ENCODE measurements around the gene SAMSN1. TPM values are rescaled to one million over a fixed set of nuclear protein-coding genes. Genes with fewer than 3 reads are reported as not detected.

The SAMSN1 gene
- total RNA-seq, 4 donors from 2014 or later: 0.82 to 1.4 (median 1.4) TPM; not detected in 1

GRCh38 chr21:14587266-14587665 lies 41.2 kb upstream of the SAMSN1 start:
- no peaks in the 10 kb centered on the region for H3K9me3 ChIP-seq
- H3K36me3 ChIP-seq: no peaks in the 10 kb centered on the region
- H3K27me3 ChIP-seq: no peaks in the 10 kb centered on the region
- DNase-seq: no peak
- TF ChIP-seq, protein P1, sequence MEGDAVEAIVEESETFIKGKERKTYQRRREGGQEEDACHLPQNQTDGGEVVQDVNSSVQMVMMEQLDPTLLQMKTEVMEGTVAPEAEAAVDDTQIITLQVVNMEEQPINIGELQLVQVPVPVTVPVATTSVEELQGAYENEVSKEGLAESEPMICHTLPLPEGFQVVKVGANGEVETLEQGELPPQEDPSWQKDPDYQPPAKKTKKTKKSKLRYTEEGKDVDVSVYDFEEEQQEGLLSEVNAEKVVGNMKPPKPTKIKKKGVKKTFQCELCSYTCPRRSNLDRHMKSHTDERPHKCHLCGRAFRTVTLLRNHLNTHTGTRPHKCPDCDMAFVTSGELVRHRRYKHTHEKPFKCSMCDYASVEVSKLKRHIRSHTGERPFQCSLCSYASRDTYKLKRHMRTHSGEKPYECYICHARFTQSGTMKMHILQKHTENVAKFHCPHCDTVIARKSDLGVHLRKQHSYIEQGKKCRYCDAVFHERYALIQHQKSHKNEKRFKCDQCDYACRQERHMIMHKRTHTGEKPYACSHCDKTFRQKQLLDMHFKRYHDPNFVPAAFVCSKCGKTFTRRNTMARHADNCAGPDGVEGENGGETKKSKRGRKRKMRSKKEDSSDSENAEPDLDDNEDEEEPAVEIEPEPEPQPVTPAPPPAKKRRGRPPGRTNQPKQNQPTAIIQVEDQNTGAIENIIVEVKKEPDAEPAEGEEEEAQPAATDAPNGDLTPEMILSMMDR (IDR thresholded peaks at IDR 0.05 in 4 of 5, conservative IDR thresholded peaks at IDR 0.05 in 1 of 5): no peak
- TF ChIP-seq POLR2A (IDR thresholded peaks at IDR 0.05): no peak
- no peak overlapping the region for H3K4me3 ChIP-seq
- intact Hi-C loops (cut with DNase I; ENCODE audit: low total_unique reads) (no loop called here), in situ Hi-C loops (cut with MboI; ENCODE audit: low sequenced_read_pairs in 4 of 4) (no loop called here)
- H3K4me1 ChIP-seq: no peaks in the 10 kb centered on the region
- no peak for ATAC-seq
- H3K27ac ChIP-seq: no peak overlapping the region

GRCh38 chr21:14585122-14585521 lies 39.0 kb upstream of the SAMSN1 start:
- DNase-seq (no peak), ATAC-seq (no peak)
- Histone ChIP-seq H3K9me3 (no peaks in the 10 kb centered on the region), H3K27me3 (no peaks in the 10 kb centered on the region), H3K36me3 (no peaks in the 10 kb centered on the region), H3K4me3 (no peak overlapping the region), H3K4me1 (no peaks in the 10 kb centered on the region), H3K27ac (no peak overlapping the region)
- no peak for TF ChIP-seq POLR2A (IDR thresholded peaks at IDR 0.05)
- TF ChIP-seq, protein P1 (IDR thresholded peaks at IDR 0.05 in 4 of 5, conservative IDR thresholded peaks at IDR 0.05 in 1 of 5): no peak
- in situ Hi-C loops (cut with MboI; ENCODE audit: low sequenced_read_pairs in 4 of 4): no loop called here
- intact Hi-C loops (cut with DNase I; ENCODE audit: low total_unique reads): no loop called here

GRCh38 chr21:14584357-14585095 lies 38.4 kb upstream of the SAMSN1 start:
- intact Hi-C loops (cut with DNase I; ENCODE audit: low total_unique reads): no loop called here
- in situ Hi-C loops (cut with MboI; ENCODE audit: low sequenced_read_pairs in 4 of 4): no loop called here
- Histone ChIP-seq H3K9me3 (no peaks in the 10 kb centered on the region), H3K36me3 (no peaks in the 10 kb centered on the region), H3K27me3 (no peaks in the 10 kb centered on the region), H3K27ac (no peak overlapping the region), H3K4me3 (no peak overlapping the region), H3K4me1 (no peaks in the 10 kb centered on the region)
- TF ChIP-seq, protein P1 (IDR thresholded peaks at IDR 0.05 in 4 of 5, conservative IDR thresholded peaks at IDR 0.05 in 1 of 5): no peak
- TF ChIP-seq POLR2A (IDR thresholded peaks at IDR 0.05): no peak
- DNase-seq (no peak), ATAC-seq (no peak)

DNA sequence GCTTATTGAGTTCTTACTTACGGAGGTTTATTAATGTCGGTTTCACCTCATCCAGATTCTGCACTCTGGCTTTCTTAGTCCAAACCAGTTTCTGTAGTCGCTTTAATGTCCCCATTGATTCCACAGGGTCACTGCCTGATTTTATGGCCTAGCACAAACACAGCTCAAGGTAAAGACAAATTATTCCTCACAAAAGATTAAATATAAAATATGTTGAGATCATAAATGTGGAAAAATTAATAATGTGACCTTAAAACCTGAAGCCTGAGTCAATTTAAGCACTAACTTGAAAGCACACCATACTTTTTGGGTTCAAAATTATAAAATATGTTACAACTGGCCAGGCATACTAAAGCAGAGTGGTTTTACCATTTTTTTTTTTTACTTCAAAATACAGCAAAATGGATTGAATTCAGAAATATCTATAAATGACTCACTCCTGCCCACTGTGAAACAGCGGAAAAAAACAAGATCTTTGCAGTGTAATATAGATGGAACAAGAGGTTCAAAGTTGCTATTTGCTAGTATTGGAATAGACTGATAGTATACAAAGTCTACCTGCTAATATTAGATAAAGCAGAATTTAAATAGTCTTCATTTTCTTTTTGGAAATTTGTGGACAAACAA lies 37.6 kb upstream of the SAMSN1 start:
- H3K36me3 ChIP-seq: no peaks in the 10 kb centered on the region
- no peak for TF ChIP-seq POLR2A (IDR thresholded peaks at IDR 0.05)
- TF ChIP-seq, protein P1 (IDR thresholded peaks at IDR 0.05 in 4 of 5, conservative IDR thresholded peaks at IDR 0.05 in 1 of 5): no peak
- H3K4me3 ChIP-seq: no peak overlapping the region
- DNase-seq (no peak), ATAC-seq (no peak)
- no peaks in the 10 kb centered on the region for H3K27me3 ChIP-seq
- no peaks in the 10 kb centered on the region for H3K4me1 ChIP-seq
- in situ Hi-C loops (cut with MboI; ENCODE audit: low sequenced_read_pairs in 4 of 4): no loop called here
- intact Hi-C loops (cut with DNase I; ENCODE audit: low total_unique reads): no loop called here
- H3K9me3 ChIP-seq: no peaks in the 10 kb centered on the region
- H3K27ac ChIP-seq: no peak overlapping the region
